Umbilical cord (tissue), 2 donors: Measurements from ENCODE around the gene COA4. TPM values are rescaled to one million over a fixed set of nuclear protein-coding genes. Genes with fewer than 3 reads are reported as not detected.
"Not testable (repeated sequence)": the region's sequence is repeated elsewhere in the genome, so short reads cannot be mapped to it uniquely, and the experiment has no call there.

Experiments used
- DNase-seq: peaks from one replicate; pipeline ENCODE4 v3.0.0-alpha.2; 2015; ENCODE audit warnings: low spot score
- total RNA-seq: library from RNA; depleted of rRNA; stranded (reverse); fragments of >200 nt; gene quantifications from one replicate; pipeline ENCODE4 v1.2.3, GENCODE V29; 2014; ENCODE audit warnings: low replicate concordance; ENCODE audit not compliant: insufficient read depth

The COA4 gene
- 35.6 TPM for total RNA-seq

GRCh38 chr11:73876424-73877310 lies at the start of gene COA4, which contains the start of gene PAAF1:
Gene COA4 (minus strand): TSS chr11:73876846. CDS start chr11:73873378, 3,468 bp downstream.
Gene PAAF1 (plus strand): TSS chr11:73876999. CDS start chr11:73877022, 23 bp downstream.
- peak; percentile 99 for DNase-seq

- no peak for DNase-seq
Observed at GRCh38 chr11:73921180-73921579, 44.5 kb upstream of the COA4 start.

GRCh38 chr11:73916435-73916834 lies 39.8 kb upstream of the COA4 start:
- DNase-seq: no peak

- DNase-seq: no peak
Observed at GRCh38 chr11:73914284-73914683, 37.6 kb upstream of the COA4 start.

- DNase-seq: no peak
Observed at GRCh38 chr11:73913472-73913871, 36.8 kb upstream of the COA4 start.

GRCh38 chr11:73912026-73912425 lies 35.4 kb upstream of the COA4 start:
- no peak for DNase-seq

- DNase-seq: no peak
Observed at GRCh38 chr11:73907191-73907590, 30.5 kb upstream of the COA4 start.

GRCh38 chr11:73902303-73902702 lies 25.7 kb upstream of the COA4 start:
- DNase-seq: no peak

- DNase-seq: no peak
Observed at GRCh38 chr11:73894725-73895335, 18.2 kb upstream of the COA4 start.

- no peak for DNase-seq
Observed at GRCh38 chr11:73893041-73893440, 16.4 kb upstream of the COA4 start.

GRCh38 chr11:73889536-73889935 lies 12.9 kb upstream of the COA4 start:
- DNase-seq: peak; percentile 78

- no peak for DNase-seq
Observed at GRCh38 chr11:73889019-73889418, 12.4 kb upstream of the COA4 start.

- no peak for DNase-seq
Observed at GRCh38 chr11:73888244-73888643, 11.6 kb upstream of the COA4 start.

GRCh38 chr11:73883856-73884255 lies 7.2 kb upstream of the COA4 start:
- DNase-seq: no peak

GRCh38 chr11:73880449-73880848 lies 3.8 kb upstream of the COA4 start:
- not testable (repeated sequence) for DNase-seq

GRCh38 chr11:73878771-73879170 lies 2.1 kb upstream of the COA4 start:
- no peak for DNase-seq

- no peak for DNase-seq
Observed at GRCh38 chr11:73875840-73876239, 806 bp downstream of the COA4 start.

- no peak for DNase-seq
Observed at GRCh38 chr11:73875380-73875779, 1.3 kb downstream of the COA4 start.

- no peak for DNase-seq
Observed at GRCh38 chr11:73872749-73873357, 3.8 kb downstream of the COA4 start.

- DNase-seq: no peak
Observed at GRCh38 chr11:73870261-73870660, 6.4 kb downstream of the COA4 start.

- peak; percentile 18 for DNase-seq
Observed at GRCh38 chr11:73869332-73869949, 7.2 kb downstream of the COA4 start.

GRCh38 chr11:73866586-73866996 lies 10.1 kb downstream of the COA4 start:
- DNase-seq: peak; percentile 83
